Dendritic cell treated with granulocyte-macrophage colony-stimulating factor and Interleukin-4, amounts not matched to agents 40 ng/mL and 50 ng/mL, for 4 days (primary cell): ENCODE measurements around the gene CNTNAP4.

Source experiments
- H3K27ac Mint-ChIP-seq: one replicate; pipeline ENCODE4 v1.8.0; 2022; ENCODE audit warnings: mild to moderate bottlenecking, mixed read lengths
- H3K27me3 Mint-ChIP-seq: one replicate; pipeline ENCODE4 v1.8.0; 2022; ENCODE audit warnings: mild to moderate bottlenecking, mixed read lengths
- H3K36me3 Mint-ChIP-seq: one replicate; pipeline ENCODE4 v1.8.0; 2022; ENCODE audit warnings: low read depth, mixed read lengths
- H3K4me1 Mint-ChIP-seq: one replicate; pipeline ENCODE4 v1.8.0; 2022; ENCODE audit warnings: low read depth, mixed read lengths
- H3K4me3 Mint-ChIP-seq: one replicate; pipeline ENCODE4 v1.8.0; 2022; ENCODE audit warnings: mild to moderate bottlenecking, moderate library complexity, mixed read lengths
- H3K9me3 Mint-ChIP-seq: one replicate; pipeline ENCODE4 v1.8.0; 2022; ENCODE audit warnings: mixed read lengths
- intact Hi-C: fragments of 100-400 bp; cut with micrococcal nuclease; formaldehyde crosslinking; loops from one replicate; pipeline ENCODE4 v1.15.0; 2022

The CNTNAP4 gene

DNA sequence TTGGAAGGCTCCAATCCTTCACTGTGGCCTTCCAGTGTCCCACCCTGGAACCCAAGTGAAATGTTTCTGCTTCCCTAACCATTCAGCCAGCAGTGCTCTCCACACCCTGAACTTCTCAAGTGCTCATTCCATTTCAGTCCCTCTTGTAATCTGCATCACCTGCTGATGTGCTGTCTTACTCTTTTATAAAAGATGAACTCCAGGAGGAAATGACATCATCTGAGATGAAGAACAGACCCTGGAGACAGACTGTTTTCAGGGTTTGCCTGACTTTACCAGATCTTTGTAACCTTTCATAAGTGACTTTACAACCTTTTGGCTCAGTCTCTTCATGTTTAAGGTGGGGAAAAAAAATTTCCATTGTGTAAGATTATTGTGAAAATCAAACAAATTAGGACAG is 61.3 kb downstream of the CNTNAP4 start:
- H3K27ac Mint-ChIP-seq, result no peak overlapping the region
- peaks cover 35% of the 10 kb centered on the region for H3K9me3 Mint-ChIP-seq
- H3K27me3 Mint-ChIP-seq, result no peaks in the 10 kb centered on the region
- H3K4me3 Mint-ChIP-seq, result no peak overlapping the region
- no peaks in the 10 kb centered on the region for H3K4me1 Mint-ChIP-seq
- H3K36me3 Mint-ChIP-seq, result no peaks in the 10 kb centered on the region
- intact Hi-C loops, result no loop called here

DNA sequence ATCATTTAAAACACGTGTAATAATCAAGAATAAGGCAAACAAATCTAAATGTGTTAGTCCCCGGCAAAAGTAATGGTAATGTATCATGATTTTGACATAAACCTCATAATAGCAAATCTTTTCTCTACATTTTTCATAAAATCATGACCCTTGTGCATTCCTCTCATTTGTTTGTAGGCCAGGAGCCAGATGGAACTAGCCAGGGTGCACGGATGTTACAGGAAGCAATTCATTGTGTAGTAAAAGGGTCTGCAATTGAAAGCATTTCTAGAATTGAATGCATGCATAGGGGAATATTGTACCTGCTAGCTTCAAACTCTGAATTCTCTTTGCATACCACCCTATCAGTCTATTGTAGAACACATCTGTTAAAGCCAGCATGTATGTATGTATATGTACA is 66.6 kb downstream of the CNTNAP4 start:
- Mint-ChIP-seq H3K4me1 (no peaks in the 10 kb centered on the region), H3K4me3 (no peak overlapping the region), H3K36me3 (no peaks in the 10 kb centered on the region), H3K9me3 (no peaks in the 10 kb centered on the region), H3K27me3 (no peaks in the 10 kb centered on the region), H3K27ac (no peak overlapping the region)
- intact Hi-C loops, result no loop called here

DNA sequence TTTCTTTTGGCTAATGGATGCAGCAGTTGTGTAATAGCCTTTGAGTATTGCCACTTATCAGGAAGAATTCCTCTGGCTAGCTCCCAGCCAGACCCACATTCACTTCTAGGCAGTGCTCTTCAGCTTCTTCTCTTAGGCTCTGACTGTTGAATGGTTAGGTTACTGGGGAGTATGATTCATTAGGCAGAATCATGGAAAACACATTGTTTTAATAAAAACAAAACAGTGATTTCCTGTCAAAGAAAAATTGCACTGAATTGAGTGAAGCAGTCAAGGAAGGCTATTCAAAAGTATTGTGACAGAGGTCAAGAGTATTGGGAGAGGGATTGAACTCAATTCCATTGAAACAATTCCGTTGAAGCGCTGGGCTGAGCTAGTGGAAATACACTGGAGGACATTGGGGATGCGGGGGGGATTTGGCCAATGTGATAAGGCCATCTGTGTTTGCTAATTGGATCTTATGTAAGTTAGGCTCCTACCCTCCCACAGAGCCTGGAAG is 68.0 kb downstream of the CNTNAP4 start:
- intact Hi-C loops, result no loop called here
- no peaks in the 10 kb centered on the region for H3K4me1 Mint-ChIP-seq
- H3K27me3 Mint-ChIP-seq, result no peaks in the 10 kb centered on the region
- H3K9me3 Mint-ChIP-seq, result no peaks in the 10 kb centered on the region
- H3K36me3 Mint-ChIP-seq, result no peaks in the 10 kb centered on the region
- no peak overlapping the region for H3K27ac Mint-ChIP-seq
- H3K4me3 Mint-ChIP-seq, result no peak overlapping the region

DNA sequence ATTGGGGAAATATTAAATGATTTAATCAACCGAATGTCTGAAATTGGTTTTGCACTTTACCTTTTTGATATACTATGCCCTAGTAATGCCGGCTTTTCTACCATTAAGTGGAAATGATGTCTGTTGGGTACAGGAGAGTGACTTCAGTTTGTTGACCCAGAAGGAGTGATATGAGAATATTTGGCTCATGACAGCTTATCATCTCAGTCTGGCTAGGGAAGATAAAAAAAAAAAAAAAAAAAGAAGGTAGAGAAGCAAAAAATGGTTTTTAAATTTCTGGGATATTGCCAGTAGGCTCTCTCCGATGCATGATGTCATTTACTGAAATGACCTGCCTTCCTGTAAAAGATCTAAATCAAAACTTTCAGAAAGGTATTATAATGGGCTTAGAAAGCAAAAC is 69.0 kb downstream of the CNTNAP4 start:
- H3K4me3 Mint-ChIP-seq, result no peak overlapping the region
- H3K36me3 Mint-ChIP-seq, result no peaks in the 10 kb centered on the region
- intact Hi-C loops, result no loop called here
- H3K27me3 Mint-ChIP-seq, result no peaks in the 10 kb centered on the region
- H3K9me3 Mint-ChIP-seq, result no peaks in the 10 kb centered on the region
- H3K27ac Mint-ChIP-seq, result no peak overlapping the region
- H3K4me1 Mint-ChIP-seq, result no peaks in the 10 kb centered on the region

GRCh38 chr16:76351441-76351840 is 74.2 kb downstream of the CNTNAP4 start:
- no peaks in the 10 kb centered on the region for H3K4me1 Mint-ChIP-seq
- no peak overlapping the region for H3K27ac Mint-ChIP-seq
- no peaks in the 10 kb centered on the region for H3K36me3 Mint-ChIP-seq
- H3K27me3 Mint-ChIP-seq, result no peaks in the 10 kb centered on the region
- intact Hi-C loops, result no loop called here
- H3K9me3 Mint-ChIP-seq, result no peaks in the 10 kb centered on the region
- H3K4me3 Mint-ChIP-seq, result no peak overlapping the region

- Mint-ChIP-seq H3K4me1 (no peaks in the 10 kb centered on the region), H3K36me3 (no peaks in the 10 kb centered on the region), H3K27me3 (no peaks in the 10 kb centered on the region), H3K27ac (no peak overlapping the region), H3K9me3 (no peaks in the 10 kb centered on the region), H3K4me3 (no peak overlapping the region)
- intact Hi-C loops, result no loop called here
Measured at GRCh38 chr16:76360404-76360803, 83.2 kb downstream of the CNTNAP4 start.

DNA sequence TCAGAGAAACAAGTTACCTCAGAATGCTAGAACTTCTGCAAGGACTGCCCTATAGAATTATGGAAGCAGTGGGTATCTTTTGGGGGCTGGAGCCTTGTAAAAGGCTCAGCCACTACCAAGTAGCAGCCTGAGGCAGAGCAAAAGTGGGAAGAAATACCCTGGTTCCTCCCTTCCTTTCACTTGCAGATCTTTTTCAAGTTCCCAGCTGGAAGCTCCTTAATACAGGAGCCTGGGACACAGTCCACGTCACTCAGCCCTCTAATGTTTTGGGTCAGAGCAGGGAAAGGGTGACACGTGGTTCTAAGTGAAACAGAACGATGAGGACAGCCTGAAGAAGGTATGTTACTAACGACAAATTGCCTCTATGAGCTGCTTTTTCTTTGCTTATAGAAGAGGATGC is 93.1 kb downstream of the CNTNAP4 start:
- Mint-ChIP-seq H3K4me1 (no peaks in the 10 kb centered on the region), H3K27ac (no peak overlapping the region), H3K27me3 (no peaks in the 10 kb centered on the region), H3K4me3 (no peak overlapping the region), H3K9me3 (no peaks in the 10 kb centered on the region), H3K36me3 (no peaks in the 10 kb centered on the region)
- intact Hi-C loops, result no loop called here

DNA sequence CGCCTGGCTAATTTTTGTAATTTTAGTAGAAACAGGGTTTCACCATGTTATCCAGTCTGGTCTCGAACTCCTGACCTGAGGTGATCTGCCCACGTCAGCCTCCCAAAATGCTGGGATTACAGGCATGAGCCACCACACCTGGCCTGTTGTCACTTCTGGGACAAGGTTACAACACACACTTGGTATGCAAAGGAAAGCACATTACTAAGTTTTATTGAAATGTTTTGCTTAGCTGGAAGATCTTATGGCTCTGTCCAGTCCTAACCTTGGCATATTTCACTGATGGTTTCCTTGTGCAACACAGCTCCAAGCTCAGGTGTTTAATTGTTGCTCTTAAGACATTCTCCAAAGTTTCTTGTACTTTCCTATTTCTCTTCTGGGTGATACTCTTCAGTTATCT is 94.2 kb downstream of the CNTNAP4 start:
- H3K9me3 Mint-ChIP-seq, result no peaks in the 10 kb centered on the region
- intact Hi-C loops, result no loop called here
- no peaks in the 10 kb centered on the region for H3K27me3 Mint-ChIP-seq
- H3K27ac Mint-ChIP-seq, result no peak overlapping the region
- no peak overlapping the region for H3K4me3 Mint-ChIP-seq
- H3K36me3 Mint-ChIP-seq, result no peaks in the 10 kb centered on the region
- no peaks in the 10 kb centered on the region for H3K4me1 Mint-ChIP-seq

GRCh38 chr16:76373998-76374397 is 96.8 kb downstream of the CNTNAP4 start:
- no peaks in the 10 kb centered on the region for H3K9me3 Mint-ChIP-seq
- H3K27ac Mint-ChIP-seq, result no peak overlapping the region
- H3K4me1 Mint-ChIP-seq, result no peaks in the 10 kb centered on the region
- H3K4me3 Mint-ChIP-seq, result no peak overlapping the region
- no peaks in the 10 kb centered on the region for H3K27me3 Mint-ChIP-seq
- intact Hi-C loops, result no loop called here
- H3K36me3 Mint-ChIP-seq, result no peaks in the 10 kb centered on the region

DNA sequence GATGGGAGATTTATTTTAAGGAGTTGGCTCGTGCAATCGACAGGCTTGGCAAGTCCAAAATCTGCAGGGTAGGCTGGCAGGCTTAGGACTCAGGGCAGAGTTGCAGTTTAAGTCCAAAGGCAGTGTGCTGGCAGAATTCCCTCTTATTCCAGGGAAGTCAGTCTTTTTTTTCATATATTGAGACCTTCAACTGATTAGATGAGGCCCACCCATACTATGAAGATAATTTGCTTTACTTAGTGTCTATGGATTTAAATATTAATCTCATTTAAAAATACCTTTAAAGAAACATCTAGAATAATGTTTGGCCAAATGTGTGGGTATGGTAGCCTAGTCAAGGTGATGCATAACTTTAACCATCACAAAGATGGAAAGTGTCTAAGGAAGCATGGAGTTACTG is 99.8 kb downstream of the CNTNAP4 start:
- no peak overlapping the region for H3K27ac Mint-ChIP-seq
- intact Hi-C loops, result no loop called here
- no peaks in the 10 kb centered on the region for H3K4me1 Mint-ChIP-seq
- H3K27me3 Mint-ChIP-seq, result no peaks in the 10 kb centered on the region
- no peak overlapping the region for H3K4me3 Mint-ChIP-seq
- no peaks in the 10 kb centered on the region for H3K9me3 Mint-ChIP-seq
- no peaks in the 10 kb centered on the region for H3K36me3 Mint-ChIP-seq

GRCh38 chr16:76378020-76378419 is 100.8 kb downstream of the CNTNAP4 start:
- Mint-ChIP-seq H3K27me3 (no peaks in the 10 kb centered on the region), H3K9me3 (no peaks in the 10 kb centered on the region), H3K4me3 (no peak overlapping the region), H3K4me1 (no peaks in the 10 kb centered on the region), H3K27ac (no peak overlapping the region), H3K36me3 (no peaks in the 10 kb centered on the region)
- intact Hi-C loops, result no loop called here

DNA sequence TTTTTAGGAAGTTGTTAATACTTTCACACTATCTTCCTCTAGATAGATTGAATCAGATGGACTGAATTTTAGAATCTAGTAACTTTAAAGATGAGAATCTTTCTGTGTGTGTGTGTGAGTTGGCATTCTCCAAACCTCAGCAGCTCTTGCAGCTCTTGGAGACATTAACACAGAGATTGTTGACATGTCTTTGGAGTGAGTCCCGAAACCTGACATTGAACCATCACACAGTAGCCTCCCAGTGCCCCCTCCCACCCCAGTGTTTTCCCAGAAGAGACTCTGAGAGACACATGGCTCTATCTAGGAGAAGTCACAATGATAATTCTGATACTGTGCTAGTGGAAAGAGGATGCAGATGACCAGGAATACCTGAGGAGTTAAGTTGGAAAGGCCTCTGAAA is 103.9 kb downstream of the CNTNAP4 start:
- H3K9me3 Mint-ChIP-seq, result no peaks in the 10 kb centered on the region
- no peak overlapping the region for H3K4me3 Mint-ChIP-seq
- intact Hi-C loops, result no loop called here
- no peaks in the 10 kb centered on the region for H3K4me1 Mint-ChIP-seq
- H3K27me3 Mint-ChIP-seq, result no peaks in the 10 kb centered on the region
- H3K27ac Mint-ChIP-seq, result no peak overlapping the region
- H3K36me3 Mint-ChIP-seq, result no peaks in the 10 kb centered on the region

- Mint-ChIP-seq H3K4me1 (no peaks in the 10 kb centered on the region), H3K27ac (no peak overlapping the region), H3K27me3 (no peaks in the 10 kb centered on the region), H3K4me3 (no peak overlapping the region), H3K36me3 (no peaks in the 10 kb centered on the region), H3K9me3 (no peaks in the 10 kb centered on the region)
- intact Hi-C loops, result no loop called here
Measured at GRCh38 chr16:76385601-76386230, 108.5 kb downstream of the CNTNAP4 start.

DNA sequence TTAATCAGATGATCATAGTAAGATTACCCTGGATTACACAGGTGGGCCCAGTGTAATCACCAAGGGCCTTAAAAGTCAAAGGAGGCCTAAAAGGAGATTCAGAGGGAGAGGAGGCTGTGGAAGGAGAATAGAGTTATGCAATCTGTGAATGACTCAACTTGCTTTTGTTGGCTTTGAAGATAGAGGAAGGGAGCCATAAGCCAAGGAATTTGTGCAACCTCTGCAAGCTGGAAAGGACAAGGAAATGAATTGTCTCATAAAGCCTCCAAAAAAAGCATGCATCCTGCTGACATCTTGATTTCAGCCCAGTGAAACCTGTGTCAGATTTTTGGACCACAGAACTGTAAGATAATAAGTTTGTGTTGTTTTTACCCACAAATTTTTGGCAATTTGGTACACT is 109.6 kb downstream of the CNTNAP4 start:
- H3K9me3 Mint-ChIP-seq, result no peaks in the 10 kb centered on the region
- no peaks in the 10 kb centered on the region for H3K4me1 Mint-ChIP-seq
- H3K27me3 Mint-ChIP-seq, result no peaks in the 10 kb centered on the region
- no peak overlapping the region for H3K27ac Mint-ChIP-seq
- H3K36me3 Mint-ChIP-seq, result no peaks in the 10 kb centered on the region
- intact Hi-C loops, result no loop called here
- H3K4me3 Mint-ChIP-seq, result no peak overlapping the region

GRCh38 chr16:76387994-76388393 is 110.8 kb downstream of the CNTNAP4 start:
- no peaks in the 10 kb centered on the region for H3K9me3 Mint-ChIP-seq
- H3K27me3 Mint-ChIP-seq, result no peaks in the 10 kb centered on the region
- no peaks in the 10 kb centered on the region for H3K36me3 Mint-ChIP-seq
- intact Hi-C loops, result no loop called here
- H3K27ac Mint-ChIP-seq, result no peak overlapping the region
- H3K4me1 Mint-ChIP-seq, result no peaks in the 10 kb centered on the region
- H3K4me3 Mint-ChIP-seq, result no peak overlapping the region
